HepG2 (cell line): Measurements from ENCODE around the gene KLF6. TPM values are rescaled to one million over a fixed set of nuclear protein-coding genes. Genes with fewer than 3 reads are reported as not detected.

Source experiments
- EP300 ChIP-seq, 3 experiments: sonication (generic) in 1 of 3; formaldehyde crosslinking in 1 of 3; IDR thresholded peaks; 2 replicates each; pipeline versions ENCODE4 v1.5.1 to v1.6.1; 2011 to 2020; ENCODE audit warnings: low read depth in 2 of 3, low read length in 2 of 3, borderline replicate concordance in 1 of 3, improper control_type of control experiment in 1 of 3, mild to moderate bottlenecking in 1 of 3, missing genetic modification reagents in 1 of 3, moderate library complexity in 1 of 3
- IKZF1 ChIP-seq: fragments of 450-650 bp; IDR thresholded peaks from 2 replicates; pipeline ENCODE4 v1.7.1; 2016
- NFKBIZ ChIP-seq: IDR thresholded peaks from 2 replicates; pipeline ENCODE4 v1.6.1; 2018; ENCODE audit warnings: missing genetic modification reagents, missing compliant biosample characterization
- NR1H2 ChIP-seq: sonication (generic); formaldehyde crosslinking; IDR thresholded peaks from 2 replicates; pipeline ENCODE4 v1.8.1; 2022; ENCODE audit warnings: low read depth, missing genetic modification reagents, borderline replicate concordance
- POGZ ChIP-seq: sonication (generic); formaldehyde crosslinking; IDR thresholded peaks from 2 replicates; pipeline ENCODE4 v1.4.0; 2020; ENCODE audit warnings: mild to moderate bottlenecking, missing genetic modification reagents
- SP1 ChIP-seq, 2 experiments: fragments of 450-650 bp in 1 of 2; sonication (generic) in 1 of 2; formaldehyde crosslinking in 1 of 2; IDR thresholded peaks; 2 replicates each; pipeline versions ENCODE4 v1.4.0 to v1.6.1; 2016 to 2020; ENCODE audit warnings: missing genetic modification reagents in 1 of 2
- TBX3 ChIP-seq: fragments of 450-650 bp; IDR thresholded peaks from 2 replicates; pipeline ENCODE4 v1.6.1; 2017; ENCODE audit warnings: antibody characterized with exemption, mild to moderate bottlenecking, inconsistent platforms, borderline replicate concordance
- TGIF2 ChIP-seq: IDR thresholded peaks from 2 replicates; pipeline ENCODE4 v1.6.1; 2016; ENCODE audit warnings: control low read depth, missing compliant biosample characterization
- ZKSCAN1 ChIP-seq: fragments of 150-350 bp; IDR thresholded peaks from 2 replicates; pipeline ENCODE4 v1.6.1; 2014; ENCODE audit warnings: low read length
- ZNF101 ChIP-seq: sonication (generic); formaldehyde crosslinking; IDR thresholded peaks from 2 replicates; pipeline ENCODE4 v1.4.0; 2020; ENCODE audit warnings: mild to moderate bottlenecking, low read depth, missing genetic modification reagents, borderline replicate concordance
- ZNF235 ChIP-seq: sonication (generic); formaldehyde crosslinking; IDR thresholded peaks from 2 replicates; pipeline ENCODE4 v1.8.1; 2023; ENCODE audit warnings: mild to moderate bottlenecking, missing genetic modification reagents, borderline replicate concordance
- ZNF350 ChIP-seq: sonication (generic); formaldehyde crosslinking; IDR thresholded peaks from 2 replicates; pipeline ENCODE4 v1.4.0; 2020; ENCODE audit warnings: mild to moderate bottlenecking, low read depth, missing genetic modification reagents, borderline replicate concordance
- ZNF605 ChIP-seq: sonication (generic); formaldehyde crosslinking; IDR thresholded peaks from 2 replicates; pipeline ENCODE4 v1.8.0; 2022; ENCODE audit warnings: mild to moderate bottlenecking, missing genetic modification reagents
- ZNF761 ChIP-seq: sonication (generic); formaldehyde crosslinking; conservative IDR thresholded peaks from 2 replicates; pipeline ENCODE4 v1.4.0; 2020; ENCODE audit warnings: mild to moderate bottlenecking, missing genetic modification reagents
- ZNF773 ChIP-seq: sonication (generic); formaldehyde crosslinking; IDR thresholded peaks from 2 replicates; pipeline ENCODE4 v1.4.0; 2020; ENCODE audit warnings: missing genetic modification reagents, borderline replicate concordance
- ZNF777 ChIP-seq: sonication (generic); formaldehyde crosslinking; IDR thresholded peaks from 2 replicates; pipeline ENCODE4 v1.4.0; 2020; ENCODE audit warnings: missing genetic modification reagents
- ZNF891 ChIP-seq: sonication (generic); formaldehyde crosslinking; IDR thresholded peaks from 2 replicates; pipeline ENCODE4 v1.5.0; 2020; ENCODE audit warnings: mild to moderate bottlenecking, missing genetic modification reagents
- polyA plus RNA-seq, 8 experiments: library from polyadenylated mRNA; depleted of rRNA in 3 of 8; stranded (reverse) in 7 of 8; unstranded in 1 of 8; fragments of >200 nt; fragmentation: Illumina TruSeq in 4 of 8; extraction: Trizol in 4 of 8; gene quantifications; 2 replicates each; pipeline versions ENCODE4 v1.2.1 to v1.2.3, GENCODE V29; 2011 to 2016; ENCODE audit warnings: low read depth in 4 of 8, missing spikeins in 1 of 8, mixed read lengths in 1 of 8; ENCODE audit not compliant: insufficient read depth in 1 of 8
- total RNA-seq, 5 experiments: library from RNA; depleted of rRNA; stranded (reverse); fragments of >200 nt; fragmentation: Illumina TruSeq; extraction: Trizol; gene quantifications; 2 replicates each; pipeline ENCODE4 v1.2.3, GENCODE V29; 2016; ENCODE audit warnings: low read depth in 1 of 5
- TF ChIP-seq, protein P1 (sequence below): sonication (generic); formaldehyde crosslinking; IDR thresholded peaks from 2 replicates; pipeline ENCODE4 v1.4.0; 2020; ENCODE audit warnings: missing genetic modification reagents
- TF ChIP-seq, protein P2 (sequence below): sonication (generic); formaldehyde crosslinking; IDR thresholded peaks from 2 replicates; pipeline ENCODE4 v1.5.0; 2020; ENCODE audit warnings: mild to moderate bottlenecking, missing genetic modification reagents, borderline replicate concordance
- TF ChIP-seq, protein P3 (sequence below): sonication (generic); formaldehyde crosslinking; IDR thresholded peaks from 2 replicates; pipeline ENCODE4 v1.9.0; 2022; ENCODE audit warnings: missing genetic modification reagents, mild to moderate bottlenecking, borderline replicate concordance
- TF ChIP-seq, protein P4 (sequence below): fragments of 450-650 bp; IDR thresholded peaks from 2 replicates; pipeline ENCODE4 v1.6.1; 2017

Gene KLF6
- total and polyA plus RNA-seq, 2 of the 13 experiments (the other 11 are each of a cell fraction or from before 2014, with no cell fraction given), result 27.0 to 71.9 TPM

DNA sequence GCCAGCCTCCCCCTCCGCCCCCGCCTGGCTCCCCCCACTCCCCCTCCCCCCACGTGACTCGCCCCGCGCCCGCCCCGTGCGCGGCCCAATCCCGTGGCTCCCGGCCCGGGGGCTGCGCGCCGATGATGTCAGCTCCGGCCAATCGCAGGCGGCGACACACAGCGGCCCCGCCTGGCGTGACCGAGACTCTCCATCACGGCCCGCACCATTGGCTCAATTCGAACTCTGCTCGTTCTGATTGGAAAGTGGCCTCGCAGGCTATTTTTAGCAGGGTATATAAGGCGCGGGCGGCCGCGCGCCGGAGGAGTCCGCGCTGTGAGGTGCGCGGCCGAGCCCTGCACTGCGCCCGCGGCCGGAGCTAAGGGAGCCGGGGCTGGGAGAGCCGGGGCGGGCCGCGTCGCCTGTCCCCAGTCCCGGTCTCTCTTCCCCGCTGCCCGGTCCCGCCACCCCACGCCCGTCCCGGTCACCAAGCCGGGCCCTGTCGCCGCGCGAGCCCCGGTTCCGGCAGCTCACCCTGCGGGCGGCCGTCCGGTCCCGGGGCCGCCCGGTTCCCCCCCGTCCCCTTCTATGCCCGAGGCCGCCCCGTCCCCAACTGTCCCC is 342 bp upstream of the KLF6 start (continued):
- TF ChIP-seq ZNF350 (CRISPR knock-in tag), result 0 out of 2 replicates have a peak, but pooled peaks have one; percentile 0
- TF ChIP-seq ZNF235 (CRISPR knock-in tag), result peak; percentile 89
- 0 out of 2 replicates have a peak, but pooled peaks have one; percentile 27 for TF ChIP-seq ZNF891 (CRISPR knock-in tag)
- TF ChIP-seq NR1H2, result no peak
- TF ChIP-seq ZNF605 (CRISPR knock-in tag), result peak; percentile 2; the same call in 1 of the 2 replicates
- TF ChIP-seq ZNF761 (CRISPR knock-in tag), result no peak
- no peak; the same call in 1 of the 2 replicates for TF ChIP-seq ZNF101
- TF ChIP-seq IKZF1, result no peak
- TF ChIP-seq EP300 (IDR thresholded peaks at IDR 0.05; ENCODE audit: low read depth in 2 of 2, low read length in 2 of 2), result 0 out of 4 replicates have a peak, but pooled peaks of 1 of the 2 experiments have one; percentile 5
- no peak for TF ChIP-seq EP300 (CRISPR knock-in tag; IDR thresholded peaks at IDR 0.05; ENCODE audit: borderline replicate concordance)
- TF ChIP-seq, protein P1, sequence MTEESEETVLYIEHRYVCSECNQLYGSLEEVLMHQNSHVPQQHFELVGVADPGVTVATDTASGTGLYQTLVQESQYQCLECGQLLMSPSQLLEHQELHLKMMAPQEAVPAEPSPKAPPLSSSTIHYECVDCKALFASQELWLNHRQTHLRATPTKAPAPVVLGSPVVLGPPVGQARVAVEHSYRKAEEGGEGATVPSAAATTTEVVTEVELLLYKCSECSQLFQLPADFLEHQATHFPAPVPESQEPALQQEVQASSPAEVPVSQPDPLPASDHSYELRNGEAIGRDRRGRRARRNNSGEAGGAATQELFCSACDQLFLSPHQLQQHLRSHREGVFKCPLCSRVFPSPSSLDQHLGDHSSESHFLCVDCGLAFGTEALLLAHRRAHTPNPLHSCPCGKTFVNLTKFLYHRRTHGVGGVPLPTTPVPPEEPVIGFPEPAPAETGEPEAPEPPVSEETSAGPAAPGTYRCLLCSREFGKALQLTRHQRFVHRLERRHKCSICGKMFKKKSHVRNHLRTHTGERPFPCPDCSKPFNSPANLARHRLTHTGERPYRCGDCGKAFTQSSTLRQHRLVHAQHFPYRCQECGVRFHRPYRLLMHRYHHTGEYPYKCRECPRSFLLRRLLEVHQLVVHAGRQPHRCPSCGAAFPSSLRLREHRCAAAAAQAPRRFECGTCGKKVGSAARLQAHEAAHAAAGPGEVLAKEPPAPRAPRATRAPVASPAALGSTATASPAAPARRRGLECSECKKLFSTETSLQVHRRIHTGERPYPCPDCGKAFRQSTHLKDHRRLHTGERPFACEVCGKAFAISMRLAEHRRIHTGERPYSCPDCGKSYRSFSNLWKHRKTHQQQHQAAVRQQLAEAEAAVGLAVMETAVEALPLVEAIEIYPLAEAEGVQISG, result peak; percentile 64
- TF ChIP-seq, protein P2, sequence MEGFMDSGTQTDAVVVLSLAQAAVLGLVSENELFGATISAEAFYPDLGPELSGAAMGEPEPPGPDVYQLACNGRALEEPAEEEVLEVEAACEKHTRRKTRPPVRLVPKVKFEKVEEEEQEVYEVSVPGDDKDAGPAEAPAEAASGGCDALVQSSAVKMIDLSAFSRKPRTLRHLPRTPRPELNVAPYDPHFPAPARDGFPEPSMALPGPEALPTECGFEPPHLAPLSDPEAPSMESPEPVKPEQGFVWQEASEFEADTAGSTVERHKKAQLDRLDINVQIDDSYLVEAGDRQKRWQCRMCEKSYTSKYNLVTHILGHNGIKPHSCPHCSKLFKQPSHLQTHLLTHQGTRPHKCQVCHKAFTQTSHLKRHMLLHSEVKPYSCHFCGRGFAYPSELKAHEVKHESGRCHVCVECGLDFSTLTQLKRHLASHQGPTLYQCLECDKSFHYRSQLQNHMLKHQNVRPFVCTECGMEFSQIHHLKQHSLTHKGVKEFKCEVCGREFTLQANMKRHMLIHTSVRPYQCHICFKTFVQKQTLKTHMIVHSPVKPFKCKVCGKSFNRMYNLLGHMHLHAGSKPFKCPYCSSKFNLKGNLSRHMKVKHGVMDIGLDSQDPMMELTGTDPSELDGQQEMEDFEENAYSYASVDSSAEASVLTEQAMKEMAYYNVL (CRISPR knock-in tag), result 0 out of 2 replicates have a peak, but pooled peaks have one; percentile 37
- TF ChIP-seq SP1 (IDR thresholded peaks at IDR 0.05), result no peak
- TF ChIP-seq SP1 (CRISPR knock-in tag; IDR thresholded peaks at IDR 0.05), result peak; percentile 82
- 0 out of 2 replicates have a peak, but pooled peaks have one; percentile 6 for TF ChIP-seq NFKBIZ
- peak; percentile 64; the same call in 1 of the 2 replicates for TF ChIP-seq ZNF773 (CRISPR knock-in tag)
- TF ChIP-seq ZKSCAN1, result peak; percentile 77
- TF ChIP-seq, protein P3, sequence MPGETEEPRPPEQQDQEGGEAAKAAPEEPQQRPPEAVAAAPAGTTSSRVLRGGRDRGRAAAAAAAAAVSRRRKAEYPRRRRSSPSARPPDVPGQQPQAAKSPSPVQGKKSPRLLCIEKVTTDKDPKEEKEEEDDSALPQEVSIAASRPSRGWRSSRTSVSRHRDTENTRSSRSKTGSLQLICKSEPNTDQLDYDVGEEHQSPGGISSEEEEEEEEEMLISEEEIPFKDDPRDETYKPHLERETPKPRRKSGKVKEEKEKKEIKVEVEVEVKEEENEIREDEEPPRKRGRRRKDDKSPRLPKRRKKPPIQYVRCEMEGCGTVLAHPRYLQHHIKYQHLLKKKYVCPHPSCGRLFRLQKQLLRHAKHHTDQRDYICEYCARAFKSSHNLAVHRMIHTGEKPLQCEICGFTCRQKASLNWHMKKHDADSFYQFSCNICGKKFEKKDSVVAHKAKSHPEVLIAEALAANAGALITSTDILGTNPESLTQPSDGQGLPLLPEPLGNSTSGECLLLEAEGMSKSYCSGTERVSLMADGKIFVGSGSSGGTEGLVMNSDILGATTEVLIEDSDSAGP (CRISPR knock-in tag), result 0 out of 2 replicates have a peak, but pooled peaks have one; percentile 3
- TF ChIP-seq, protein P4, sequence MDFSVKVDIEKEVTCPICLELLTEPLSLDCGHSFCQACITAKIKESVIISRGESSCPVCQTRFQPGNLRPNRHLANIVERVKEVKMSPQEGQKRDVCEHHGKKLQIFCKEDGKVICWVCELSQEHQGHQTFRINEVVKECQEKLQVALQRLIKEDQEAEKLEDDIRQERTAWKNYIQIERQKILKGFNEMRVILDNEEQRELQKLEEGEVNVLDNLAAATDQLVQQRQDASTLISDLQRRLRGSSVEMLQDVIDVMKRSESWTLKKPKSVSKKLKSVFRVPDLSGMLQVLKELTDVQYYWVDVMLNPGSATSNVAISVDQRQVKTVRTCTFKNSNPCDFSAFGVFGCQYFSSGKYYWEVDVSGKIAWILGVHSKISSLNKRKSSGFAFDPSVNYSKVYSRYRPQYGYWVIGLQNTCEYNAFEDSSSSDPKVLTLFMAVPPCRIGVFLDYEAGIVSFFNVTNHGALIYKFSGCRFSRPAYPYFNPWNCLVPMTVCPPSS, result no peak
- peak; percentile 63 for TF ChIP-seq POGZ (CRISPR knock-in tag)
- TF ChIP-seq TBX3, result peak; percentile 44; the same call in 1 of the 2 replicates
- 0 out of 2 replicates have a peak, but pooled peaks have one; percentile 2 for TF ChIP-seq ZNF777 (CRISPR knock-in tag)
- no peak for TF ChIP-seq TGIF2 (CRISPR knock-in tag)
